ENCODE results near the gene WFDC1. TPM values are rescaled to one million over a fixed set of nuclear protein-coding genes. Genes with fewer than 3 reads are reported as not detected.

Gene WFDC1
- total RNA-seq, 1 experiment from 2014 or later, result not detected

- DNase-seq (ENCODE audit: low read depth), result no peak
These were observed 7.7 kb downstream of the WFDC1 start for GRCh38 chr16:84302111-84302954.

GRCh38 chr16:84303023-84303422 lies 8.3 kb downstream of the WFDC1 start:
- no peak for DNase-seq (ENCODE audit: low read depth)

GRCh38 chr16:84303516-84303915 lies 8.8 kb downstream of the WFDC1 start:
- no peak for DNase-seq (ENCODE audit: low read depth)

DNA sequence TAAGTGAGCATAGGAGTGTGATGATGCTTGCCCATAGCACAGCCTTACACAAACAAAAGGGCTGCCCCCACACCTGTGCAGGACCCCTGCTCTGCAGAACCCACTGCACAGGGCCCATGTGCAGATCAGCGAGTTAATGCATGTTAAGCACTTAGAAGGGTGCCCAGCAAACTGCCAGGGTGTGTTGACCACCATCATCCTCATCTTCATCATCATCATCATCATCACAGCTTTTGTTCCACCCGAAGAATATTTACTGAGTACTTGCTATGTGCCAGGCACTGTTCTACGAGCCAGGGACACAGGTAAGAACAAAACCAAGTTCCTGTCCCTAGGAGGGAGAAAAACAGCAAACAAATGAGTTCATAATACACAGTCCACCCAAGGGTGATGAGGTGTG lies 11.9 kb downstream of the WFDC1 start:
- DNase-seq (ENCODE audit: low read depth), result no peak

DNA sequence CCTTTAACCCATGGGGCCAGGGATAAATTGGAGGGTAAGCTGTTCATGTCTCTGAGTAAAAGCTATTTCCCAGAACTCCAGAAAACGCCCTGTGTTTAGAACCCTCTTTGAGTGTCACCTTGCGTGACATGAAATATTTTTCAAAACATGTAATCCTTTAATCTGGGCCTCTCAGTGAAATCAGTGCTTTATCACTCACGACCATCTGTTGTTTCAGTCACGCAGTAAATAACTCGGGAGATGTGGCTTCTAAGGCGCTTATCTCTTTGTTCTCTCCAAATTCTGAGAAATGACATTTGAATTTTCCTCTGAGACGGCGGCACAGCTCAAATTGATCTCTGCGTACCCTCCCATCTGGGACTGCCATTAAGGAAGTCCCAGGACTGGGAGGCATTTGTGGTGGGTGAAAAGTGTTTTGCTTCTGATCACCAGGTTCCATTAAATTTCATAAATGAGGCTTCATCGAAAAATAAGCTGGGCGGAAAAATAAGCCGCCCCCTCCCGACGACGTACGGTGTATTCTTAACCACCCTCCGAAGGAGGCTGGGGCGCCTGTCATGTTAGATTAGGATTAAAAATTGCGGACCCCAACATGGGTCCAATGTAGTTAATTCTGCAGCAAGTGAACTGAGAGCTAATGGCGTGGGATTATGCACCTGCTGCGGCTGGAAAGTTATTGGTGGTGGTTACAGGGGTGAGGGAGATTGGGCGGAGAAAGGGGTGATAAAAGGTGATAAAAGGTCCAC lies 12.7 kb downstream of the WFDC1 start:
- no peak for DNase-seq (ENCODE audit: low read depth)

DNA sequence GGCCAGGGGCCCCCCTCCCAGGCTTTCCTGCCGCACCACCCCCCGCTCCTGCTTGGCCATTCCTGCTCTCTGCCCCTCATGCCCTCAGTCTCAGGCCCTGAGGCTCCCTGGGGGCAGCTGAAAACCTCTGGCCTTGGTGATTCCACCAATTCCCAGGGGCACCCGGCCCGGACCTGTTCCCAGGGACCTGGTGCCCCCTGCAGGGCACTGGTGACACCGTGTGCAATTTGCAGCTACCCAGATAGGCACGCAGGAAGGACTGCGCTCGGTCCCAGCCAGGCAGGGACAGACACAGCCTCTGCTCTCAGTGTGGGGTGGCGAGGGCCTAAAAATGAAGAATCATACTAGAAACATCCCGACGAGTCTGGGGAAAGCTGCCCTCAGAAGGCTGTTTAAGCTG lies 13.4 kb downstream of the WFDC1 start:
- peak; percentile 47 for DNase-seq (ENCODE audit: low read depth)

DNA sequence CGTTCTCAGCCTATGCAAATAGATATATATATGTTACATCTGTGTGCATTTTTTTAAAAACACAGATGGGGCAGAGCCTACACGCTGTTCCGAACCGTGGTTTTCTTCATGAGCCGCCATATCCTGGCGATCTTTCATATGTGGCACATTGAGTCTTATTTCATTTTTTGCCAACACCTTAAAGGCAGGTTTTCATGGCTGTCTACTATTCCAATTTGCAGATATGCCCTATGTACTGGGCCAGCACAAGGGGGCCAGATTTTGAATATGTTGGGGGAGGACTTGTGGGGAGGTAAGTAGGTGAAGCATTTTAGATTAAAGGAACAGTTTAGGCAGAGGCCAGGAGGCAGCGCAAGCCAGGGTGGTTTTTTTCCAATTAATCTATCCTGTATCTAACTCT lies 16.0 kb downstream of the WFDC1 start:
- no peak for DNase-seq (ENCODE audit: low read depth)

- no peak for DNase-seq (ENCODE audit: low read depth)
These were observed 18.2 kb downstream of the WFDC1 start for GRCh38 chr16:84312783-84313382.

DNA sequence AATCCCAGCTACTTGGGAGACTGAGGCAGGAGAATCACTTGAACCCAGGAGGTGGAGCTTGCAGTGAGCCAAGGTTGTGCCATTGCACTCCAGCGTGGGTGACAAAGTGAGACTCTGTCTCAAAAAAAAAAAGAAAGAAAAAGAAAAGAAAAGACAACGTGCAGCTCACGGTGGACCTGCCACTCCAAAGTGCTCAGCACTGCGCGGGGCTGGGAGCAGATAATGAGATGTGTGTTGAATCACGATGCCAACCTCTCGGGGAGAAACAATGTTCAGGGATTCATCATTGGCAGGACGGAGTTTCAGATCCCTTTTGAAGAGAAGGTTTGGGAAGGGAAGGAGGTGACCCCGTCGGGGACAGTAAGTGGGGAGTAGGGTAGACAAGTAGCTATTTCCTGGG lies 19.2 kb downstream of the WFDC1 start:
- DNase-seq (ENCODE audit: low read depth), result no peak

- DNase-seq (ENCODE audit: low read depth), result no peak
These were observed 19.7 kb downstream of the WFDC1 start for GRCh38 chr16:84314373-84314772.

- no peak for DNase-seq (ENCODE audit: low read depth)
These were observed 20.1 kb downstream of the WFDC1 start for GRCh38 chr16:84314814-84315213.

- DNase-seq (ENCODE audit: low read depth), result no peak
These were observed 20.7 kb downstream of the WFDC1 start for GRCh38 chr16:84315422-84315821.

DNA sequence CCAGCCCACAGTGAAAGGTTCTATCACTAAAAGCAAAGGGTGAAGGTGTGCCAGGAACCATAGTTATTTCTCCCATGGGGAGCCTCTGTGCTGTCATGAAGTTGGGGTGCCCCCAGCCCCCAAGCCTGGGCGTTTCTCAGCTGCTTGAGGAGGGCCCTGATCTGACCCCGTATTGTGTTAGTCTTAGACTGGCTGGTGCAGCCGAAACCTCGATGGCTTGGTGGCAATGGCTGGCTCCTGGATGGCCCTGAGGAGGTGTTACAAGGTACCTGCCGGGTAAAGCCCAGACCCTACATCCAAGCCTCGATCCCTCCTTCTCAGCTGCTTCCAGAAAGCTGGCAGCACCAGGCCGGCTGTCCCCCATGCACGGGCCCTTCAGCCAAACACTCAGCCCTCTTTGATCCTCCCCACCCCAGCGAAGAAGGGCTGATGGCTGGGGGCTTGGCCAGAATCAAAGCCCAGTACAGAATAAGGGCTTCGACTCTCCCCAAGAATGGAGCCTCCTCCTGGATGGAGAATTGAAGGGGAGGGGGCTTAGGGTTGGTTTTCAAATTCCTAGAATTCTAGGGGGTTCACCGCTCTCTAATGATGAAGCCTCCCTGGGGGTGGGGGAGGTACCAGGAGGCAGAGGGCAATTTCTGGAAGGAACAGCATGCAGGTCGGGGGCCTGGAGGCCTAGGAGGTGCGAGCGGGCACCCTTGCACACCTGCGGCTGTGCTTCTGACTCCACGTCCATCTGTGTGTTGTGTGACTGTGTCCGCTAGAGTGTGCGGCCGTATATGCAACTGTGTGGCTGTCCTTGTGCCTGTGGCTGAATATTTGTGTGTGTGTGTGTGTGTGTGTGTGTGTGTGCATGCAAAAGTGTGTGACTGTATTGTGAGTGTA lies 23.7 kb downstream of the WFDC1 start:
- DNase-seq (ENCODE audit: low read depth), result no peak

- no peak for DNase-seq (ENCODE audit: low read depth)
These were observed 24.6 kb downstream of the WFDC1 start for GRCh38 chr16:84319146-84319760.

- DNase-seq (ENCODE audit: low read depth), result no peak
These were observed 25.8 kb downstream of the WFDC1 start for GRCh38 chr16:84320511-84320910.

GRCh38 chr16:84321932-84322331 lies 27.3 kb downstream of the WFDC1 start:
- DNase-seq (ENCODE audit: low read depth), result no peak

DNA sequence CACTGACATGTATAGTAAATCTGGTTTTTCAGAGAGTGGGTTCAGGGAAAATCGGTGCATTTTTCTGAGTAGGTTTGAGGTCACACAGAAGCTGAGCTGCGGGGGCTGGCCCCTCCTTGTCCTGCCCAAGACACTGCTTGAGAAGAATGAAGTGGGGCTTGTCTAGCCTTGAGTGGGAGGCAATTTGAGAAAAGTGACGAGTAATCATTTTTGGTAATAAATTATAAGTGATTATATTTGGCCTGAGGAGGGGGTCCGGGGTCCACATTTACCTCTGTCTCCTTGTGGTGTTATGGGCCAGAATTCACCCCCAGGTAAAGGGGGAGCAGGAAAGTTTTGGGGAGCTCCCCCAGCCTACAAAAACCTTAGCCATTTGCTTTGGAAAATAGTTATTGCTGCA lies 28.1 kb downstream of the WFDC1 start:
- DNase-seq (ENCODE audit: low read depth), result no peak

DNA sequence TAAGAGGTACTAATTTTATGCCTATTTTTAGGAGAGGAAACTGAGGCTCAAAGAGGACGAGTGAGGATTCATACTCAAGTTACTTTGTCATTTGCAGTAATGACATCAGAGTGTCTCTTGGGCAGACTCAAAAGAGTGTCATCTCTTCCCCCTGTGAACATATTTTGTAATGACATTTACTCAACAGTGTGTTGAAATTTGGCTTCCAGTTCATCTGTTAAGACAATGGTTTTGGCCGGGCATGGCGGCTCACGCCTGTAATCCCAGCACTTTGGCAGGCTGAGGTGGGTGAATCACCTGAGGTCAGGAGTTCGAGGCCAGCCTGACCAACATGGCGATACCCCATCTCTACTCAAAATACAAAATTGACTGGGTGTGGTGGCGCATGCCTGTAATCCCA lies 28.9 kb downstream of the WFDC1 start:
- DNase-seq (ENCODE audit: low read depth), result no peak

DNA sequence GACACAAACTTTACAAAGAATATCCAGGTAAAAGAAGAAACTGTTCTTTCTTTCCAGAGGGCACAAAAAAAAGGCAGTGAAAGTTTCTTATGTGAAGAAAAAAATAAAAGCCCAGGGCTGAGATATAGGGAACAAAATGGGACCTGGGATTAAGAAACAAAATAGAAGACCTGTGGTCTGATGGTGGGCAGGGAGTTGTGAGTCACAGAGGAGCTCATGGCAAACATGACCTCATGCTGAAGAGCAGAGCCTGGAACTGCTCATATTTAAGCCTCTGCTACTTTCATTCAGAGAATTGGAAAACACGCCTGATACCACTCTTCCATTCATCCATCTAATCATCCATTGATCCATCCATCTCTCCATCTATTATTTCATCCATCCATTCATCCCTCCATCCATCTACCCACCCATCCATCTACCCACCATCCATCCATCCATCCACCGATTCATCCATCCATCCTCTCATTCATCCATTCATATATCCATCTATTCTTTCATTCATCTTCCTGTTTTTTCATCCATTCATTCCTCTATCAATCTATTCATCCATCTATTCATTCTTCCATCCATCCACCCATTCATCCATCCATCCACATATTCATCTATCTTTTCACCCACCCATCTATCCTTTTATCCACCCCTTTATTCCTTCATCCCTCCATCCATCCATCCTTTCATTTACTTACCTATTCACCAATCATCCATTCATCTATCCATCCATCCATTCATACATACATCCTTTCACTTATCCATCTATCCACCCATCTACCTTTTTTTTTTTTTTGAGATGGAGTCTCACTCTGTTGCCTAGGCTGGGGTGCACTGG lies 30.0 kb downstream of the WFDC1 start:
- DNase-seq (ENCODE audit: low read depth), result no peak

DNA sequence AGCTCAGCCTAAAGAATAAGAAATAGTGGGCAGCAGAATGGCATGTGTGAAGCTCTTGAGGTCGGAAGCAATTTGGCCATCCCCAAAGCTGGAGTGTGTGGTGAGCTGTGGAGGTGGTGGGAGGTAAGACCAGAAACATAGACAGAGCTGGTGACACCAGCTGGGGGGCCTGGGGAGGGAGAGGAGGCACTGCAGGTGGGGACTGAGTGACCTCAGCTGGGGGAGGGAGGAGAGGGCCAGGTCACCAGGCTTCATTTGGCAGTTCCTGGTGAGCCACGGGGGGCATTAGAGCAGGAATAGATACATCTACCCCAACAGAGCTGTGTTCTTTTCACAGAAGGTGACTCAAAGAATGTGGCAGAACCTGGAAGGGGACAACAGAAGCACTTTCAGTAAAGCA lies 31.9 kb downstream of the WFDC1 start:
- DNase-seq (ENCODE audit: low read depth), result no peak

Data from LHCN-M2 (cell line).